Neural cell (in vitro differentiated cells): ENCODE results near the gene ARSI. TPM values are rescaled to one million over a fixed set of nuclear protein-coding genes. Genes with fewer than 3 reads are reported as not detected.

Experiments
- H2AFZ ChIP-seq: fragments of 200-600, 300-800 bp; sonication (generic), shearing (Covaris generic); 2 replicates; pipeline ENCODE4 v1.6.0; 2014; ENCODE audit warnings: low read depth, mild to moderate bottlenecking, antibody characterized with exemption, low read length, moderate library complexity
- H3F3A ChIP-seq: fragments of 200-600 bp; shearing (Covaris generic); 2 replicates; pipeline ENCODE4 v1.6.1; 2016; ENCODE audit warnings: mild to moderate bottlenecking, moderate library complexity, mixed read lengths, antibody characterized with exemption, low read length; ENCODE audit not compliant: insufficient read depth, poor library complexity, severe bottlenecking
- H3K27ac ChIP-seq: fragments of 200-600, 300-800 bp; sonication (generic), shearing (Covaris generic); 2 replicates; pipeline ENCODE4 v1.5.1; 2014; ENCODE audit warnings: mild to moderate bottlenecking, low read length, moderate library complexity
- H3K27me3 ChIP-seq: fragments of 300-800, 200-600 bp; sonication (generic), shearing (Covaris generic); 2 replicates; pipeline ENCODE4 v1.6.0; 2014; ENCODE audit warnings: mild to moderate bottlenecking, low read depth, low read length, moderate library complexity; ENCODE audit not compliant: insufficient read depth
- H3K36me3 ChIP-seq: fragments of 300-800, 200-600 bp; sonication (generic), shearing (Covaris generic); 2 replicates; pipeline ENCODE4 v1.5.1; 2014; ENCODE audit warnings: mild to moderate bottlenecking, antibody characterized with exemption, low read length, moderate library complexity; ENCODE audit not compliant: insufficient read depth
- H3K4me2 ChIP-seq: fragments of 300-800, 200-600 bp; sonication (generic), shearing (Covaris generic); 2 replicates; pipeline ENCODE4 v1.6.0; 2014; ENCODE audit warnings: mild to moderate bottlenecking, low read length
- H3K4me3 ChIP-seq: fragments of 300-800, 200-600 bp; sonication (generic), shearing (Covaris generic); 2 replicates; pipeline ENCODE4 v1.5.1; 2014; ENCODE audit warnings: mild to moderate bottlenecking, low read length, moderate library complexity
- H3K79me2 ChIP-seq: fragments of 200-600 bp; shearing (Covaris generic); replicated peaks from 2 replicates; pipeline ENCODE4 v1.6.0; 2014; ENCODE audit warnings: mild to moderate bottlenecking, low read length, moderate library complexity; ENCODE audit not compliant: insufficient read depth
- H3K9ac ChIP-seq: fragments of 300-800, 200-600 bp; sonication (generic), shearing (Covaris generic); 2 replicates; pipeline ENCODE4 v1.6.1; 2016; ENCODE audit warnings: mild to moderate bottlenecking, low read length, mixed read lengths
- H3K9me2 ChIP-seq: fragments of 200-600 bp; shearing (Covaris generic); 2 replicates; pipeline ENCODE4 v1.6.1; 2016; ENCODE audit warnings: mild to moderate bottlenecking, low read length, mixed read lengths; ENCODE audit not compliant: insufficient read depth
- H3K9me3 ChIP-seq: fragments of 200-600, 300-800 bp; sonication (generic), shearing (Covaris generic); 2 replicates; pipeline ENCODE4 v1.6.1; 2016; ENCODE audit warnings: mild to moderate bottlenecking, mixed run types, low read length, moderate library complexity, mixed read lengths
- H4K20me1 ChIP-seq: fragments of 200-600 bp; shearing (Covaris generic); 2 replicates; pipeline ENCODE4 v1.6.1; 2016; ENCODE audit warnings: mild to moderate bottlenecking, mixed run types; ENCODE audit not compliant: insufficient read depth
- CTCF ChIP-seq: fragments of 450-650 bp; IDR thresholded peaks from 2 replicates; pipeline ENCODE4 v1.5.1; 2014; ENCODE audit warnings: antibody characterized with exemption, mild to moderate bottlenecking, moderate library complexity; ENCODE audit not compliant: poor library complexity, severe bottlenecking
- EP300 ChIP-seq: fragments of 450-650 bp; conservative IDR thresholded peaks from 2 replicates; pipeline ENCODE4 v1.6.1; 2014; ENCODE audit warnings: antibody characterized with exemption, mild to moderate bottlenecking, moderate library complexity; ENCODE audit not compliant: poor library complexity, severe bottlenecking
- EZH2 ChIP-seq: fragments of 200-600, 300-800 bp; shearing (Covaris generic), sonication (generic); IDR thresholded peaks from 2 replicates; pipeline ENCODE4 v1.6.1; 2014; ENCODE audit warnings: antibody characterized with exemption, low read length, borderline replicate concordance, mild to moderate bottlenecking; ENCODE audit not compliant: insufficient read depth, poor library complexity, severe bottlenecking
- MXI1 ChIP-seq: fragments of 450-650 bp; conservative IDR thresholded peaks from 2 replicates; pipeline ENCODE4 v1.6.1; 2014; ENCODE audit warnings: antibody characterized with exemption, mild to moderate bottlenecking; ENCODE audit not compliant: poor library complexity, severe bottlenecking
- RAD21 ChIP-seq: fragments of 450-650 bp; conservative IDR thresholded peaks from 2 replicates; pipeline ENCODE4 v1.6.1; 2014; ENCODE audit warnings: antibody characterized with exemption, mild to moderate bottlenecking, moderate library complexity
- REST ChIP-seq: IDR thresholded peaks from 2 replicates; pipeline ENCODE4 v1.6.1; 2012; ENCODE audit warnings: borderline replicate concordance
- SMC3 ChIP-seq: fragments of 450-650 bp; conservative IDR thresholded peaks from 2 replicates; pipeline ENCODE4 v1.6.1; 2014; ENCODE audit warnings: antibody characterized with exemption, mild to moderate bottlenecking, moderate library complexity; ENCODE audit not compliant: poor library complexity
- TAF1 ChIP-seq: IDR thresholded peaks from 2 replicates; pipeline ENCODE4 v1.6.1; 2012; ENCODE audit warnings: low read depth
- polyA plus RNA-seq: library from polyadenylated mRNA; depleted of rRNA; stranded (reverse); fragments of >200 nt; gene quantifications from 2 replicates; pipeline ENCODE4 v1.2.3, GENCODE V29; 2014

Gene ARSI
- polyA plus RNA-seq, 1 donor from 2014 or later: not detected

GRCh38 chr5:150340614-150341255 lies 38.0 kb upstream of the ARSI start:
- no peak overlapping the region for H3K27ac ChIP-seq
- H3K79me2 ChIP-seq: no peaks in the 10 kb centered on the region
- H3K27me3 ChIP-seq: no peaks in the 10 kb centered on the region
- no peak overlapping the region for H2AFZ ChIP-seq
- no peaks in the 10 kb centered on the region for H3F3A ChIP-seq
- no peak overlapping the region for H3K9ac ChIP-seq
- no peaks in the 10 kb centered on the region for H4K20me1 ChIP-seq
- H3K36me3 ChIP-seq: no peaks in the 10 kb centered on the region
- H3K9me2 ChIP-seq: no peaks in the 10 kb centered on the region
- H3K4me2 ChIP-seq: no peak overlapping the region
- no peak for TF ChIP-seq REST
- no peak for TF ChIP-seq TAF1
- TF ChIP-seq RAD21: no peak
- TF ChIP-seq MXI1: no peak
- no peak for TF ChIP-seq CTCF
- TF ChIP-seq EP300: no peak
- H3K4me3 ChIP-seq: no peak overlapping the region
- H3K9me3 ChIP-seq: no peaks in the 10 kb centered on the region

GRCh38 chr5:150339841-150340240 lies 37.1 kb upstream of the ARSI start:
- Histone ChIP-seq H3K9me2 (no peaks in the 10 kb centered on the region), H3K27ac (no peak overlapping the region)

More at GRCh38 chr5:150339841-150340240, 37.1 kb upstream of the ARSI start:
- H3F3A ChIP-seq: no peaks in the 10 kb centered on the region
- H3K4me2 ChIP-seq: no peak overlapping the region
- H2AFZ ChIP-seq: no peak overlapping the region
- no peaks in the 10 kb centered on the region for H4K20me1 ChIP-seq
- H3K36me3 ChIP-seq: no peaks in the 10 kb centered on the region
- TF ChIP-seq MXI1 (no peak), EZH2 (no peak), REST (no peak), CTCF (no peak), SMC3 (no peak), EP300 (no peak), RAD21 (no peak)
- H3K9ac ChIP-seq: no peak overlapping the region
- H3K27me3 ChIP-seq: no peaks in the 10 kb centered on the region
- H3K9me3 ChIP-seq: no peaks in the 10 kb centered on the region
- H3K79me2 ChIP-seq: no peaks in the 10 kb centered on the region
- no peak overlapping the region for H3K4me3 ChIP-seq
